H1 (cell line): ENCODE results near the gene H6PD. TPM values are rescaled to one million over a fixed set of nuclear protein-coding genes. Genes with fewer than 3 reads are reported as not detected.

ENCODE experiments used
- CTCF ChIA-PET: fragments of 300-600 bp; sonication (Branson Sonifier 250); formaldehyde crosslinking; loops from one replicate; lab custom pipeline; 2021; ENCODE audit not compliant: partially characterized antibody; lab: Charles Lee
- POLR2A ChIA-PET: fragments of 300-600 bp; sonication (Branson Sonifier 250); formaldehyde crosslinking; loops from one replicate; lab custom pipeline; 2021; ENCODE audit warnings: inconsistent platforms; ENCODE audit not compliant: partially characterized antibody; lab: Charles Lee
- DNase-seq, 2 experiments: peaks; one replicate each; pipeline versions ENCODE4 v3.0.0 to v3.0.0-alpha.2; 2010 to 2022; ENCODE audit warnings: low spot score in 2 of 2, low read depth in 1 of 2, mixed read lengths in 1 of 2
- FAIRE-seq: peaks from 2 replicates; lab custom pipeline; 2011; peaks lifted over from hg19 to GRCh38; lab: Jason Lieb, UNC
- H2AFZ ChIP-seq: 2 replicates; pipeline ENCODE4 v1.8.1; 2012; ENCODE audit warnings: low read length, inconsistent platforms
- H2AK5ac ChIP-seq: 2 replicates; pipeline ENCODE4 v1.6.1; 2013; ENCODE audit warnings: low read depth, low read length
- H2BK120ac ChIP-seq: replicated peaks from 2 replicates; pipeline ENCODE3; 2013; ENCODE audit warnings: low read depth, low read length, inconsistent platforms
- H2BK12ac ChIP-seq: 2 replicates; pipeline ENCODE4 v1.6.1; 2013; ENCODE audit warnings: low read depth, low read length
- H2BK15ac ChIP-seq: 2 replicates; pipeline ENCODE4 v1.6.1; 2013; ENCODE audit warnings: low read length
- H2BK20ac ChIP-seq: 2 replicates; pipeline ENCODE4 v1.6.1; 2013; ENCODE audit warnings: low read length
- H2BK5ac ChIP-seq: 2 replicates; pipeline ENCODE4 v1.6.1; 2013; ENCODE audit warnings: low read depth, low read length
- H3K14ac ChIP-seq: 2 replicates; pipeline ENCODE4 v1.6.1; 2013; ENCODE audit warnings: inconsistent platforms; ENCODE audit not compliant: insufficient read length
- H3K18ac ChIP-seq: 2 replicates; pipeline ENCODE4 v1.6.1; 2013; ENCODE audit warnings: low read length; ENCODE audit errors: extremely low read depth
- H3K23ac ChIP-seq: 2 replicates; pipeline ENCODE4 v1.6.1; 2013; ENCODE audit warnings: inconsistent platforms; ENCODE audit not compliant: insufficient read length
- H3K23me2 ChIP-seq: 2 replicates; pipeline ENCODE4 v1.6.1; 2013; ENCODE audit warnings: low read depth, low read length
- H3K27ac ChIP-seq: 2 replicates; pipeline ENCODE4 v1.6.1; 2011; ENCODE audit warnings: low read depth, low read length, inconsistent platforms
- H3K27me3 ChIP-seq, 4 experiments: replicated peaks in 1 of 4; 1 replicate in 1 of 4; 2 replicates in 3 of 4; pipeline versions ENCODE4 v1.6.1 to v1.8.1; 2011 to 2013; ENCODE audit warnings: low read length in 3 of 4, mild to moderate bottlenecking in 3 of 4, inconsistent platforms in 2 of 4, mixed read lengths in 2 of 4, moderate library complexity in 1 of 4; ENCODE audit not compliant: control insufficient read depth in 3 of 4, insufficient read depth in 3 of 4; ENCODE audit errors: extremely low read depth in 1 of 4
- H3K36me3 ChIP-seq, 4 experiments: 2 replicates each; pipeline versions ENCODE4 v1.6.1 to v1.8.1; 2011 to 2013; ENCODE audit warnings: mild to moderate bottlenecking in 4 of 4, low read length in 3 of 4, moderate library complexity in 2 of 4, control low read depth in 1 of 4, inconsistent platforms in 1 of 4; ENCODE audit not compliant: insufficient read depth in 4 of 4, control insufficient read depth in 2 of 4
- H3K4ac ChIP-seq: replicated peaks from 2 replicates; pipeline ENCODE3; 2013; ENCODE audit warnings: low read length, low read depth, mixed read lengths, inconsistent platforms; ENCODE audit not compliant: insufficient read length
- H3K4me1 ChIP-seq, 4 experiments: replicated peaks in 1 of 4; 1 replicate in 1 of 4; 2 replicates in 3 of 4; pipeline versions ENCODE4 v1.6.1 to v1.8.1; 2011 to 2013; ENCODE audit warnings: low read length in 3 of 4, inconsistent platforms in 2 of 4, mixed read lengths in 1 of 4; ENCODE audit not compliant: insufficient read depth in 4 of 4, control insufficient read depth in 3 of 4
- H3K4me2 ChIP-seq, 2 experiments: 2 replicates each; pipeline versions ENCODE4 v1.6.1 to v1.8.1; 2011 to 2013; ENCODE audit warnings: low read depth in 2 of 2, low read length in 2 of 2, control low read depth in 1 of 2, inconsistent platforms in 1 of 2, mild to moderate bottlenecking in 1 of 2; ENCODE audit not compliant: insufficient read depth in 1 of 2
- H3K4me3 ChIP-seq, 4 experiments: fragments of 200-600, 300-600 bp in 1 of 4; sonication (generic), shearing (Covaris generic), sonication (Bioruptor Twin) in 1 of 4; 2 replicates each; pipeline versions ENCODE4 v1.5.1 to v1.8.1; 2011 to 2016; ENCODE audit warnings: low read length in 4 of 4, low read depth in 3 of 4, control low read depth in 2 of 4, inconsistent platforms in 2 of 4, mild to moderate bottlenecking in 2 of 4, mixed read lengths in 1 of 4, moderate library complexity in 1 of 4; ENCODE audit not compliant: insufficient read depth in 2 of 4; ENCODE audit errors: extremely low read depth in 1 of 4
- H3K56ac ChIP-seq: replicated peaks from 2 replicates; pipeline ENCODE3; 2013; ENCODE audit warnings: low read depth, mild to moderate bottlenecking, mixed read lengths, low read length, inconsistent platforms; ENCODE audit not compliant: insufficient read length
- H3K79me1 ChIP-seq: 2 replicates; pipeline ENCODE4 v1.6.1; 2013; ENCODE audit warnings: low read depth, low read length, control low read depth
- H3K79me2 ChIP-seq, 2 experiments: 2 replicates each; pipeline versions ENCODE4 v1.6.1 to v1.8.1; 2012 to 2013; ENCODE audit warnings: low read length in 2 of 2, mild to moderate bottlenecking in 2 of 2, inconsistent platforms in 1 of 2; ENCODE audit not compliant: insufficient read depth in 2 of 2, control insufficient read depth in 1 of 2
- H3K9ac ChIP-seq, 4 experiments: replicated peaks in 1 of 4; 1 replicate in 1 of 4; 2 replicates in 3 of 4; pipeline versions ENCODE4 v1.6.1 to v1.8.1; 2011 to 2013; ENCODE audit warnings: low read depth in 3 of 4, low read length in 3 of 4, control low read depth in 2 of 4, mild to moderate bottlenecking in 2 of 4, moderate library complexity in 2 of 4, inconsistent platforms in 1 of 4; ENCODE audit errors: extremely low read depth in 1 of 4
- H3K9me3 ChIP-seq, 2 experiments: 2 replicates each; pipeline versions ENCODE4 v1.6.1 to v1.8.1; 2012 to 2013; ENCODE audit warnings: mild to moderate bottlenecking in 2 of 2, moderate library complexity in 2 of 2, control low read depth in 1 of 2, inconsistent platforms in 1 of 2, low read depth in 1 of 2, low read length in 1 of 2, mixed read lengths in 1 of 2; ENCODE audit not compliant: insufficient read depth in 2 of 2
- H4K20me1 ChIP-seq, 2 experiments: replicated peaks in 1 of 2; 2 replicates each; pipeline versions ENCODE3 to v1.8.1; 2011 to 2013; ENCODE audit warnings: inconsistent platforms in 2 of 2, low read length in 2 of 2, mild to moderate bottlenecking in 1 of 2; ENCODE audit not compliant: insufficient read depth in 2 of 2, control insufficient read depth in 1 of 2
- H4K5ac ChIP-seq: 2 replicates; pipeline ENCODE4 v1.6.1; 2013; ENCODE audit warnings: low read length, low read depth, mixed read lengths, inconsistent platforms; ENCODE audit not compliant: insufficient read length
- H4K8ac ChIP-seq: 2 replicates; pipeline ENCODE4 v1.8.0; 2013; ENCODE audit warnings: mild to moderate bottlenecking, moderate library complexity, low read length, inconsistent platforms; ENCODE audit not compliant: insufficient read depth; ENCODE audit errors: extremely low read depth
- H4K91ac ChIP-seq: replicated peaks from 2 replicates; pipeline ENCODE3; 2013; ENCODE audit warnings: low read length, mixed read lengths, inconsistent platforms; ENCODE audit not compliant: insufficient read length
- BCL11A ChIP-seq, 2 experiments: IDR thresholded peaks; one replicate each; pipeline ENCODE4 v1.6.1; 2011; ENCODE audit warnings: low read depth in 2 of 2, low read length in 2 of 2, mild to moderate bottlenecking in 2 of 2
- NRF1 ChIP-seq: IDR thresholded peaks from 2 replicates; pipeline ENCODE4 v1.6.1; 2011; ENCODE audit warnings: mild to moderate bottlenecking, low read depth, low read length, improper control_type of control experiment
- YY1 ChIP-seq: IDR thresholded peaks from 2 replicates; pipeline ENCODE4 v1.6.1; 2011; ENCODE audit warnings: low read depth, mild to moderate bottlenecking, low read length
- ZNF274 ChIP-seq: IDR thresholded peaks from 2 replicates; pipeline ENCODE4 v1.7.0; 2012; ENCODE audit warnings: low read length, borderline replicate concordance; ENCODE audit errors: extremely low read depth
- WGBS, 2 experiments: shearing (Covaris generic) in 1 of 2; methylation state at CpG; one replicate each; pipeline versions ENCODE4 v1.1.6 to v1.1.7; 2013 to 2015; ENCODE audit warnings: low lambda C conversion rate in 2 of 2, mixed read lengths in 2 of 2, inconsistent platforms in 1 of 2, low coverage in 1 of 2, missing lambda C conversion rate in 1 of 2; ENCODE audit not compliant: insufficient replicate concordance in 2 of 2, insufficient coverage in 1 of 2, insufficient read length in 1 of 2; ENCODE audit errors: extremely low coverage in 1 of 2, missing lambda C conversion rate in 1 of 2; 5-methylcytosine and 5-hydroxymethylcytosine counted together
- polyA plus RNA-seq, 7 experiments: library from polyadenylated mRNA; depleted of rRNA in 3 of 7; stranded (reverse) in 5 of 7; unstranded in 2 of 7; fragments of >200 nt in 5 of 7; fragments of 200-250 nt in 2 of 7; gene quantifications; 1 replicate in 5 of 7; 2 replicates in 1 of 7; 4 replicates in 1 of 7; pipeline versions ENCODE4 v1.2.1 to v1.2.3, GENCODE V29; 2011 to 2013; ENCODE audit warnings: missing spikeins in 2 of 7, mixed read lengths in 2 of 7
- total RNA-seq: library from RNA; stranded (reverse); fragmentation: NEBNext Ultra II Directional; extraction: Animal tissue kit (Norgen Biotek cat#: 25700); gene quantifications from 2 replicates; pipeline ENCODE4 v1.2.1, GENCODE V29; 2021
- TF ChIP-seq, protein P1 (sequence below): IDR thresholded peaks from 2 replicates; pipeline ENCODE4 v1.6.1; 2011; ENCODE audit warnings: low read depth, mild to moderate bottlenecking, low read length; ENCODE audit not compliant: insufficient read depth

H6PD gene
- total and polyA plus RNA-seq, 2 of the 8 experiments (the other 6 are each of a cell fraction or from before 2014, with no cell fraction given): 3.6 to 3.8 TPM

- no peak overlapping the region for H2BK12ac ChIP-seq
- H4K5ac ChIP-seq: no peak overlapping the region
- no peak overlapping the region for H3K27ac ChIP-seq
- no peak overlapping the region for H3K14ac ChIP-seq
- peaks cover 0 to 8% (median 6%) of the 10 kb centered on the region in 4 experiments; a peak in 4 of 7 replicates for H3K4me1 ChIP-seq
- FAIRE-seq: no peak
- no peak overlapping the region for H2BK5ac ChIP-seq
- no peak overlapping the region for H2BK20ac ChIP-seq
- H2BK120ac ChIP-seq: no peak overlapping the region
- no peaks in the 10 kb centered on the region for H3K9me3 ChIP-seq
- H3K18ac ChIP-seq: no peak overlapping the region
- no peak overlapping the region for H3K56ac ChIP-seq
- ChIA-PET POLR2A (interaction anchor here (0.6 to 0.7 kb wide), 2 partner anchors 37 to 39 kb away, joined by 3 to 4 read pairs; no protein-coding TSS in a partner anchor), CTCF (interaction anchor here (0.6 to 2.9 kb wide), 11 partner anchors 10 to 76 kb away, joined by 3 to 22 read pairs (median 4); no protein-coding TSS in a partner anchor)
- peaks cover 0 to 17% (median 9%) of the 10 kb centered on the region in 4 experiments; a peak in 5 of 7 replicates for H3K27me3 ChIP-seq
- no peaks in the 10 kb centered on the region for H3K79me2 ChIP-seq
- peaks cover 16% of the 10 kb centered on the region for H3K23me2 ChIP-seq
- no peak overlapping the region for H2BK15ac ChIP-seq
- no peak overlapping the region for H2AK5ac ChIP-seq
- H2AFZ ChIP-seq: no peak overlapping the region
- H3K36me3 ChIP-seq: no peaks in the 10 kb centered on the region; a peak in 1 of 8 replicates
- no peak overlapping the region for H3K4me2 ChIP-seq
- H3K4ac ChIP-seq: no peak overlapping the region
- H3K23ac ChIP-seq: no peak overlapping the region
- no peak overlapping the region for H3K9ac ChIP-seq
- no peak overlapping the region for H4K91ac ChIP-seq
- TF ChIP-seq, protein P1, sequence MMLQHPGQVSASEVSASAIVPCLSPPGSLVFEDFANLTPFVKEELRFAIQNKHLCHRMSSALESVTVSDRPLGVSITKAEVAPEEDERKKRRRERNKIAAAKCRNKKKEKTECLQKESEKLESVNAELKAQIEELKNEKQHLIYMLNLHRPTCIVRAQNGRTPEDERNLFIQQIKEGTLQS: no peak
- TF ChIP-seq NRF1: no peak
- TF ChIP-seq BCL11A (IDR thresholded peaks at IDR 0.05; ENCODE audit: low read depth in 2 of 2, low read length in 2 of 2): no peak
- no peak for TF ChIP-seq ZNF274
- TF ChIP-seq YY1: no peak
- H4K20me1 ChIP-seq: peaks cover 0 to 2% of the 10 kb centered on the region in 2 experiments
- WGBS, 2 experiments: 80% methylated on average over 2 of the region's 2 CpGs; no CpG with 5 or more reads in 1 of the 2 experiments
- no peaks in the 10 kb centered on the region for H3K79me1 ChIP-seq
- no peak overlapping the region for H4K8ac ChIP-seq
- no peak for DNase-seq
- H3K4me3 ChIP-seq: no peak overlapping the region
Observed at GRCh38 chr1:9187004-9187403, 47.6 kb upstream of the H6PD start.
